WTC11 (cell line): ENCODE data around the gene KRT4. TPM values are rescaled to one million over a fixed set of nuclear protein-coding genes. Genes with fewer than 3 reads are reported as not detected.

Experiments
- ATAC-seq: fragments of 200-7000 bp; cut with Tn5 transposase; 2 replicates; pipeline ENCODE4 v1.10.0; 2021; ENCODE audit warnings: mild to moderate bottlenecking, moderate library complexity
- CTCF ChIA-PET: fragments of 300-600 bp; sonication (Branson Sonifier 250); formaldehyde crosslinking; loops from one replicate; lab custom pipeline; 2021; ENCODE audit warnings: antibody characterized with exemption; lab: Charles Lee
- POLR2A ChIA-PET: fragments of 350-600 bp; sonication (Branson Sonifier 250); formaldehyde crosslinking; loops from one replicate; lab custom pipeline; 2021; ENCODE audit warnings: antibody characterized with exemption; lab: Charles Lee
- DNase-seq: peaks from one replicate; pipeline ENCODE4 v3.0.0; 2021; ENCODE audit warnings: low spot score
- H3K27ac Mint-ChIP-seq: 2 replicates; pipeline ENCODE4 v1.8.0; 2021; ENCODE audit warnings: mixed read lengths
- H3K27me3 Mint-ChIP-seq: 2 replicates; pipeline ENCODE4 v1.8.0; 2021; ENCODE audit warnings: low read depth, mild to moderate bottlenecking, moderate library complexity, mixed read lengths
- H3K36me3 Mint-ChIP-seq: 2 replicates; pipeline ENCODE4 v1.8.0; 2021; ENCODE audit warnings: mixed read lengths
- H3K4me1 Mint-ChIP-seq: 2 replicates; pipeline ENCODE4 v1.8.0; 2022; ENCODE audit warnings: mixed read lengths
- H3K4me3 Mint-ChIP-seq: 2 replicates; pipeline ENCODE4 v1.8.0; 2021; ENCODE audit warnings: mild to moderate bottlenecking, moderate library complexity, mixed read lengths
- H3K9me3 Mint-ChIP-seq: 2 replicates; pipeline ENCODE4 v1.8.0; 2021; ENCODE audit warnings: mixed read lengths
- EMX1 ChIP-seq: fragments of 250-450 bp; sonication (Bioruptor Pico); IDR thresholded peaks from 2 replicates; pipeline ENCODE4 v1.8.0; 2021; ENCODE audit warnings: mild to moderate bottlenecking
- ERG ChIP-seq: fragments of 250-450 bp; sonication (Bioruptor Pico); IDR thresholded peaks from 2 replicates; pipeline ENCODE4 v1.8.0; 2021; ENCODE audit warnings: mild to moderate bottlenecking
- NFATC4 ChIP-seq: fragments of 250-450 bp; sonication (Bioruptor Pico); IDR thresholded peaks from 2 replicates; pipeline ENCODE4 v1.9.0; 2021; ENCODE audit warnings: mild to moderate bottlenecking
- NFE2L1 ChIP-seq: sonication (generic); formaldehyde crosslinking; IDR thresholded peaks from 2 replicates; pipeline ENCODE4 v1.8.1; 2023; ENCODE audit warnings: missing genetic modification reagents
- NFYB ChIP-seq: sonication (generic); formaldehyde crosslinking; conservative IDR thresholded peaks from 2 replicates; pipeline ENCODE4 v1.8.0; 2022; ENCODE audit warnings: low read depth, missing genetic modification reagents
- NR2C2 ChIP-seq: sonication (generic); formaldehyde crosslinking; IDR thresholded peaks from 2 replicates; pipeline ENCODE4 v1.8.0; 2022; ENCODE audit warnings: mild to moderate bottlenecking, missing genetic modification reagents
- NR3C1 ChIP-seq: sonication (generic); formaldehyde crosslinking; conservative IDR thresholded peaks from 2 replicates; pipeline ENCODE4 v1.8.1; 2023; ENCODE audit warnings: low read depth, mild to moderate bottlenecking, missing genetic modification reagents
- RELA ChIP-seq: sonication (generic); formaldehyde crosslinking; IDR thresholded peaks from 2 replicates; pipeline ENCODE4 v1.8.1; 2022; ENCODE audit warnings: missing genetic modification reagents, mild to moderate bottlenecking, borderline replicate concordance
- SMAD4 ChIP-seq: sonication (generic); formaldehyde crosslinking; IDR thresholded peaks from 2 replicates; pipeline ENCODE4 v1.8.0; 2022; ENCODE audit warnings: mild to moderate bottlenecking, missing genetic modification reagents
- SP1 ChIP-seq: sonication (generic); formaldehyde crosslinking; conservative IDR thresholded peaks from 2 replicates; pipeline ENCODE4 v1.8.1; 2022; ENCODE audit warnings: missing genetic modification reagents
- TCF7 ChIP-seq: sonication (generic); formaldehyde crosslinking; IDR thresholded peaks from 2 replicates; pipeline ENCODE4 v1.8.0; 2022; ENCODE audit warnings: mild to moderate bottlenecking, low read depth, missing genetic modification reagents, moderate library complexity
- USF2 ChIP-seq: sonication (generic); formaldehyde crosslinking; IDR thresholded peaks from 2 replicates; pipeline ENCODE4 v1.8.1; 2023; ENCODE audit warnings: mild to moderate bottlenecking, missing genetic modification reagents, moderate library complexity
- ZBTB21 ChIP-seq: sonication (generic); formaldehyde crosslinking; IDR thresholded peaks from 2 replicates; pipeline ENCODE4 v1.8.1; 2023; ENCODE audit warnings: mild to moderate bottlenecking, missing genetic modification reagents, borderline replicate concordance
- ZNF121 ChIP-seq: sonication (generic); formaldehyde crosslinking; IDR thresholded peaks from 2 replicates; pipeline ENCODE4 v1.8.0; 2023; ENCODE audit warnings: missing genetic modification reagents
- ZNF232 ChIP-seq: sonication (generic); formaldehyde crosslinking; IDR thresholded peaks from 2 replicates; pipeline ENCODE4 v1.8.0; 2022; ENCODE audit warnings: mild to moderate bottlenecking, missing genetic modification reagents
- ZNF416 ChIP-seq: fragments of 250-450 bp; sonication (Bioruptor Pico); IDR thresholded peaks from 2 replicates; pipeline ENCODE4 v1.9.0; 2021; ENCODE audit warnings: mild to moderate bottlenecking, inconsistent platforms
- ZNF671 ChIP-seq: fragments of 250-450 bp; sonication (Bioruptor Pico); IDR thresholded peaks from 2 replicates; pipeline ENCODE4 v1.8.0; 2021; ENCODE audit warnings: mild to moderate bottlenecking
- total RNA-seq: library from RNA; stranded (reverse); gene quantifications from 3 replicates; pipeline ENCODE4 v1.2.3, GENCODE V29; 2021
- TF ChIP-seq, protein P1 (sequence below): sonication (generic); formaldehyde crosslinking; IDR thresholded peaks from 2 replicates; pipeline ENCODE4 v1.8.1; 2022; ENCODE audit warnings: low read depth, missing genetic modification reagents, borderline replicate concordance
- TF ChIP-seq, protein P2 (sequence below): sonication (generic); formaldehyde crosslinking; IDR thresholded peaks from 2 replicates; pipeline ENCODE4 v1.8.1; 2022; ENCODE audit warnings: mild to moderate bottlenecking, moderate library complexity, missing genetic modification reagents

KRT4 gene
- total RNA-seq, 1 experiment from 2014 or later, result not detected

GRCh38 chr12:52797529-52797894 lies 16.4 kb downstream of the KRT4 start:
- CTCF ChIA-PET, result no interaction called here
- peaks cover 29% of the 10 kb centered on the region for H3K4me1 Mint-ChIP-seq
- H3K36me3 Mint-ChIP-seq, result no peaks in the 10 kb centered on the region

DNA sequence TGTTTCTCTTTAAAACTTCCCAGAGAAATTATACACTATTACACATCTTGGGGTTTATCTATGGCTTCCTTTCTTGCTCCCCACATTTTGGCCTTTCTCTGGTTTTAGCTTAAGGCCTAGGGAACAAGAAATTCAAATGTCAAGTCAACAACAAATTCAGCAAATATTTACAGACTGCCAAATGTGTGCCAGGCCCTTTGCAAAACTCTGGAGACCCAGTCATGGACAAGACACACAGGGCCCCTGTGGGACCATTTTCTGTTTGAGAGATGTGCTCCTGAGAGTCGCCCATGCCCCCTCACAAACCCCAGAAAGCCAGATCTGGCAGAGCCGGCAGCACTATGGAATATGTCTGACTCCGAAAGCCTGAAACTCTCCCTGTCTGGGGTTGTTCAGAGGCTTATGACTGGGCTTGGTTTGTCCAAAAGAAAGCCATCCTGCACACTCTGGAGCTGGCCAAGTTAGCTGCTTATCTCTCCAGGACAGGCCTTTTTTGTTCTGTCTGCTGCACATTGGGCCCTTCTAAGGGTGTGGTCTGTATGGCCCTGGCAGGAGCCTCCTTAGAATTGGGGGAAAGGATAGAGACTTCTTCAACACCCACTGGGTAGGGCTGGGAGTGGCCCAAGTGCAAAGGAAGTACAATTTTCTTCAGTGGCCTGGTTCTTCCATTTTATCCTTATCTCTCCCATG lies 16.9 kb downstream of the KRT4 start:
- POLR2A ChIA-PET, result no interaction called here
- peaks cover 26% of the 10 kb centered on the region for H3K4me1 Mint-ChIP-seq

More at GRCh38 chr12:52797529-52797894, 16.4 kb downstream of the KRT4 start:
- Mint-ChIP-seq H3K27me3 (no peaks in the 10 kb centered on the region; the same call in 1 of the 2 replicates), H3K9me3 (no peaks in the 10 kb centered on the region), H3K27ac (no peak overlapping the region), H3K4me3 (no peak overlapping the region)
- DNase-seq, result no peak
- TF ChIP-seq NFE2L1, result no peak
- TF ChIP-seq ZNF671 (CRISPR knock-in tag), result no peak
- TF ChIP-seq, protein P1, sequence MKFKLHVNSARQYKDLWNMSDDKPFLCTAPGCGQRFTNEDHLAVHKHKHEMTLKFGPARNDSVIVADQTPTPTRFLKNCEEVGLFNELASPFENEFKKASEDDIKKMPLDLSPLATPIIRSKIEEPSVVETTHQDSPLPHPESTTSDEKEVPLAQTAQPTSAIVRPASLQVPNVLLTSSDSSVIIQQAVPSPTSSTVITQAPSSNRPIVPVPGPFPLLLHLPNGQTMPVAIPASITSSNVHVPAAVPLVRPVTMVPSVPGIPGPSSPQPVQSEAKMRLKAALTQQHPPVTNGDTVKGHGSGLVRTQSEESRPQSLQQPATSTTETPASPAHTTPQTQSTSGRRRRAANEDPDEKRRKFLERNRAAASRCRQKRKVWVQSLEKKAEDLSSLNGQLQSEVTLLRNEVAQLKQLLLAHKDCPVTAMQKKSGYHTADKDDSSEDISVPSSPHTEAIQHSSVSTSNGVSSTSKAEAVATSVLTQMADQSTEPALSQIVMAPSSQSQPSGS, result no peak
- POLR2A ChIA-PET, result no interaction called here
- no peak for ATAC-seq

GRCh38 chr12:52796429-52796794 lies 17.5 kb downstream of the KRT4 start:
- Mint-ChIP-seq H3K27ac (no peak overlapping the region), H3K4me3 (no peak overlapping the region), H3K36me3 (no peaks in the 10 kb centered on the region), H3K4me1 (peaks cover 24% of the 10 kb centered on the region), H3K9me3 (0 out of 2 replicates have a peak, but pooled peaks cover 3% of the 10 kb centered on the region), H3K27me3 (no peaks in the 10 kb centered on the region; the same call in 1 of the 2 replicates)
- DNase-seq (no peak), ATAC-seq (no peak)
- ChIA-PET POLR2A (no interaction called here), CTCF (interaction anchor here (2.0 kb wide), 1 partner anchor 104 kb away, joined by 4 read pairs; no protein-coding TSS in a partner anchor)
- no peak for TF ChIP-seq ZNF232 (CRISPR knock-in tag)
- no peak for TF ChIP-seq RELA (CRISPR knock-in tag)
- no peak for TF ChIP-seq SMAD4 (CRISPR knock-in tag)
- no peak for TF ChIP-seq NR3C1 (CRISPR knock-in tag)
- no peak for TF ChIP-seq TCF7 (CRISPR knock-in tag)
- no peak for TF ChIP-seq NFE2L1
- TF ChIP-seq ZNF121 (CRISPR knock-in tag), result no peak
- no peak for TF ChIP-seq EMX1 (CRISPR knock-in tag)
- TF ChIP-seq, protein P2, sequence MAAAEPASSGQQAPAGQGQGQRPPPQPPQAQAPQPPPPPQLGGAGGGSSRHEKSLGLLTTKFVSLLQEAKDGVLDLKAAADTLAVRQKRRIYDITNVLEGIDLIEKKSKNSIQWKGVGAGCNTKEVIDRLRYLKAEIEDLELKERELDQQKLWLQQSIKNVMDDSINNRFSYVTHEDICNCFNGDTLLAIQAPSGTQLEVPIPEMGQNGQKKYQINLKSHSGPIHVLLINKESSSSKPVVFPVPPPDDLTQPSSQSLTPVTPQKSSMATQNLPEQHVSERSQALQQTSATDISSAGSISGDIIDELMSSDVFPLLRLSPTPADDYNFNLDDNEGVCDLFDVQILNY (CRISPR knock-in tag), result no peak
- no peak for TF ChIP-seq NR2C2 (CRISPR knock-in tag)
- TF ChIP-seq NFYB (CRISPR knock-in tag), result no peak
- TF ChIP-seq NFATC4, result no peak
- TF ChIP-seq, protein P1, result no peak
- TF ChIP-seq SP1 (CRISPR knock-in tag), result no peak
- TF ChIP-seq ERG (CRISPR knock-in tag), result no peak
- no peak for TF ChIP-seq ZBTB21 (CRISPR knock-in tag)

More for the DNA sequence above, 16.9 kb downstream of the KRT4 start:
- TF ChIP-seq ERG (CRISPR knock-in tag) (no peak), ZNF416 (CRISPR knock-in tag) (no peak), NFYB (CRISPR knock-in tag) (no peak), USF2 (CRISPR knock-in tag) (no peak)
- ATAC-seq, result no peak
- no peak overlapping the region for H3K4me3 Mint-ChIP-seq
- no peaks in the 10 kb centered on the region for H3K36me3 Mint-ChIP-seq
- H3K27ac Mint-ChIP-seq, result no peak overlapping the region
- CTCF ChIA-PET, result interaction anchor here (2.0 kb wide), 1 partner anchor 104 kb away, joined by 4 read pairs; no protein-coding TSS in a partner anchor
- no peaks in the 10 kb centered on the region; the same call in 1 of the 2 replicates for H3K27me3 Mint-ChIP-seq
- no peaks in the 10 kb centered on the region for H3K9me3 Mint-ChIP-seq
- DNase-seq, result no peak
